CD8-positive, alpha-beta memory T cell (primary cell): Measurements from ENCODE around the gene NCKAP5. TPM values are rescaled to one million over a fixed set of nuclear protein-coding genes. Genes with fewer than 3 reads are reported as not detected.

Experiments
- CTCF ChIA-PET: fragments of 350-600 bp; sonication (Branson Sonifier 250); formaldehyde crosslinking; loops from one replicate; lab custom pipeline; 2021; ENCODE audit warnings: antibody characterized with exemption; lab: Charles Lee
- POLR2A ChIA-PET: fragments of 350-600 bp; sonication (Branson Sonifier 250); formaldehyde crosslinking; loops from one replicate; lab custom pipeline; 2021; ENCODE audit warnings: antibody characterized with exemption; lab: Charles Lee
- DNase-seq, 5 donors: peaks; one replicate each; pipeline versions ENCODE4 v3.0.0 to v3.0.0-alpha.2; 2020 to 2022; ENCODE audit warnings: mixed read lengths in 1 of 5
- H3K27ac ChIP-seq: one replicate; pipeline ENCODE4 v1.7.0; 2013; ENCODE audit warnings: low read depth, mild to moderate bottlenecking, low read length, moderate library complexity
- H3K27me3 ChIP-seq: 2 replicates; pipeline ENCODE4 v1.7.0; 2013; ENCODE audit warnings: low read length, mild to moderate bottlenecking; ENCODE audit not compliant: insufficient read depth, poor library complexity, severe bottlenecking
- H3K36me3 ChIP-seq: 2 replicates; pipeline ENCODE4 v1.7.0; 2013; ENCODE audit warnings: mild to moderate bottlenecking, low read length, moderate library complexity; ENCODE audit not compliant: insufficient read depth
- H3K4me1 ChIP-seq: 2 replicates; pipeline ENCODE4 v1.7.0; 2013; ENCODE audit warnings: mild to moderate bottlenecking, low read length, moderate library complexity; ENCODE audit not compliant: insufficient read depth
- H3K4me3 ChIP-seq: 2 replicates; pipeline ENCODE4 v1.7.0; 2013; ENCODE audit warnings: mild to moderate bottlenecking, low read length
- H3K9me3 ChIP-seq: 2 replicates; pipeline ENCODE4 v1.7.0; 2013; ENCODE audit warnings: mild to moderate bottlenecking, low read length
- H3K27ac Mint-ChIP-seq, 8 donors: one replicate each; pipeline ENCODE4 v1.8.0; 2020 to 2021; ENCODE audit warnings: mixed read lengths in 8 of 8, mild to moderate bottlenecking in 6 of 8, inconsistent platforms in 3 of 8, moderate library complexity in 3 of 8
- H3K27me3 Mint-ChIP-seq, 2 donors: one replicate each; pipeline ENCODE4 v1.8.0; 2020 to 2021; ENCODE audit warnings: mixed read lengths in 2 of 2, mild to moderate bottlenecking in 1 of 2, moderate library complexity in 1 of 2
- H3K36me3 Mint-ChIP-seq, 3 donors: one replicate each; pipeline ENCODE4 v1.8.0; 2020 to 2021; ENCODE audit warnings: mixed read lengths in 3 of 3, inconsistent platforms in 1 of 3, mild to moderate bottlenecking in 1 of 3
- H3K4me1 Mint-ChIP-seq, 3 donors: one replicate each; pipeline ENCODE4 v1.8.0; 2020 to 2021; ENCODE audit warnings: mixed read lengths in 3 of 3, inconsistent platforms in 1 of 3, mild to moderate bottlenecking in 1 of 3
- H3K4me3 Mint-ChIP-seq, 7 donors: one replicate each; pipeline ENCODE4 v1.8.0; 2020 to 2021; ENCODE audit warnings: mixed read lengths in 7 of 7, mild to moderate bottlenecking in 6 of 7, moderate library complexity in 4 of 7, inconsistent platforms in 2 of 7
- H3K9me3 Mint-ChIP-seq, 5 donors: one replicate each; pipeline ENCODE4 v1.8.0; 2020 to 2022; ENCODE audit warnings: mixed read lengths in 5 of 5, mild to moderate bottlenecking in 3 of 5, moderate library complexity in 2 of 5, inconsistent platforms in 1 of 5
- polyA plus RNA-seq: library from polyadenylated mRNA; unstranded; fragments of 300-500 nt; fragmentation: Illumina TruSeq; gene quantifications from one replicate; pipeline ENCODE4 v1.2.3, GENCODE V29; 2021
- total RNA-seq, 2 experiments: library from RNA; stranded (reverse); gene quantifications; one replicate each; pipeline ENCODE4 v1.2.3, GENCODE V29; 2021

Gene NCKAP5
- total and polyA plus RNA-seq, 3 experiments from 2014 or later = not detected

DNA sequence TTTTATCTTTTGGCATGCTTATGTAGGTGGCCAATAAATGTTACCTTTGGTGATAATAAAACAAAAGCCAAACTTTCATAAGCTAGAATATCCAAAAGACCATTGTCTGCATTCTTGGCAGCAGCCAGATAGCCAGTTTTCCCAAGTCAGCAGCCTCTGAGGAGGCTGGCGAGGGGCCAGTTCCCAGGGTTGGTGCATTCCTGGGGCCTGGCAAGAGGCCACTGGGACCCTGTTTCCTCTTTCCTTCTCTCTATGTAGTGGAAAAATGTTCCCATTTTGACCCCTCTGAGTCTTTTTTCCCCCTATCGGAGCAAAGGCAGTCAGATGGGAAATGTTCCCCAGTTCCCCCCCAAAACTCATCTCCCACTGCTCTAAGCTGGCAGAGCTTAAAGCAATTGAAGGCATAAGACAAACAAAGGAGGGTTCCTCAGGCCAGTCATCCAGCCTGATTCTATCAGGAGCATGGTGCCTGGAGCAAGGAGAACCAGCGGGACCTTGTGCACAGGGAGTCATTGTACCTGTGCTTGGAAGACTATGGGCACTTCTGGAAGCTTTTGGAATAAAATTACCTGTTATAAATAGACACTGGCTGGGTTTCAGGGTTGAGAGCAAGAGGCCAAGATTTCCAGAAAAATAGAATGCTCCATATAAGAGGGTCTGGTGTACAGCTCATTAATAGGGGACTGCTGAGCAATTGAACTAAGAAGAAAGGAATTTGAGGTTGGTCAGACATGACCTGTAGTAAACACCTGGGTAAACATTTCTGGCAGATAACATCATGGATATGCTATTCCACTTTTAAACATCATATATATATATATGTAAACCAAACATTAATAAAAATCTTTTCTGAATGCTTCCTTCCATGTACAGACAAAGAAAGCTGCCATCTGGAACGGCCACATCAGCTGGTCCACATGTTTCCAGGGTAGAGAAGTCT lies 63.4 kb downstream of the NCKAP5 start:
- ChIA-PET POLR2A (no interaction called here), CTCF (no interaction called here)
- DNase-seq = no peak
- Histone ChIP-seq H3K27me3 (no peaks in the 10 kb centered on the region), H3K27ac (no peak overlapping the region), H3K4me1 (no peaks in the 10 kb centered on the region), H3K4me3 (no peak overlapping the region), H3K9me3 (no peaks in the 10 kb centered on the region), H3K36me3 (no peaks in the 10 kb centered on the region)
- Mint-ChIP-seq H3K27me3 (no peaks in the 10 kb centered on the region), H3K36me3 (no peaks in the 10 kb centered on the region), H3K27ac (no peak overlapping the region), H3K4me1 (no peaks in the 10 kb centered on the region), H3K9me3 (peaks cover 0 to 8% (median 0%) of the 10 kb centered on the region in 5 donors), H3K4me3 (no peak overlapping the region)

DNA sequence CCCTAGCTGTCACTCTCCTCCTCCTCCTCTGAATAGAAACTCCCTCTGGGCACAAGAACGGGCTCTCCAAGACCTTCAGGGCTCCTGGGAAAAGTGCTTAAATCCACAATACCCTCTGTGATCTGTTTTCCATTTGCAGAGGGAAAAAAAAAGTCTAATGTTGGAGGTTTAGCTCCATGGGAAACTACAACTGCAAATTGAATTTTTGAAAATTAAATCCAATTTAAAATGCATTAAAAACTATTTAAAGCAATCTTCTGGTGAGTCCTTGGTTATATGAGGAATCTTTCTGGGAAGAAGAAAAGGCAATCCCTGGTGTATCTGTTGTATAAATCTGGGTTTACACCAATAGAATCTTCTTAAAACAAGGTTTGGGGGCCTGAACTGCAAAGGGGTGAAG lies 64.3 kb downstream of the NCKAP5 start:
- Mint-ChIP-seq H3K27me3 (peaks cover 0 to 2% of the 10 kb centered on the region in 2 donors), H3K36me3 (no peaks in the 10 kb centered on the region)

DNA sequence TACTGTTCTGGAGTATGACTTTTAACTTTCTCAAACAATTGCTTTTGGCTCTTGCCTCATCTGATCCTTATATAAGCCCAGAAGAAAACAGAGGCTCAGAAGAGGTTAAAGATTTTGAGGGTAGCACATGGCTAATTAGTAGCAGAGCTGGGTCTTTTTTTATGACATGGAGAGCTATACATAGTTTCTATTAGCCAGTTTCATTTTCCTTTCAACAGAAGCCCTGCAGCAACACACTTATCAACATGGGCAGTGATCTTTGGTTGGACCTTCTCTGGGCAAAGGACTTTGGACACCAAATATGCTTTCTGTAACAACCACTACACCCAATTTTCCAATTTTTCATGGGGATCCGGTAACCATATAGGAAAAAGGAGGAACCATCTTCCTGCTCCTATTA lies 64.9 kb downstream of the NCKAP5 start:
- Mint-ChIP-seq H3K4me1 (no peaks in the 10 kb centered on the region), H3K9me3 (peaks cover 0 to 8% (median 2%) of the 10 kb centered on the region in 5 donors), H3K36me3 (no peaks in the 10 kb centered on the region), H3K27me3 (peaks cover 0 to 2% of the 10 kb centered on the region in 2 donors), H3K27ac (no peak overlapping the region), H3K4me3 (no peak overlapping the region)
- H3K36me3 ChIP-seq = no peaks in the 10 kb centered on the region
- H3K4me1 ChIP-seq = no peaks in the 10 kb centered on the region
- DNase-seq = no peak
- ChIA-PET POLR2A (no interaction called here), CTCF (no interaction called here)
- H3K4me3 ChIP-seq = no peak overlapping the region
- no peaks in the 10 kb centered on the region for H3K27me3 ChIP-seq
- H3K9me3 ChIP-seq = no peaks in the 10 kb centered on the region
- H3K27ac ChIP-seq = no peak overlapping the region

More for the DNA sequence above, 64.3 kb downstream of the NCKAP5 start:
- ChIA-PET CTCF (no interaction called here), POLR2A (no interaction called here)
- no peaks in the 10 kb centered on the region for H3K4me1 Mint-ChIP-seq
- H3K9me3 ChIP-seq = no peaks in the 10 kb centered on the region
- H3K27ac ChIP-seq = no peak overlapping the region
- no peak overlapping the region for H3K4me3 Mint-ChIP-seq
- no peaks in the 10 kb centered on the region for H3K27me3 ChIP-seq
- no peak overlapping the region for H3K27ac Mint-ChIP-seq
- H3K9me3 Mint-ChIP-seq = peaks cover 0 to 8% (median 2%) of the 10 kb centered on the region in 5 donors
- no peak for DNase-seq
- H3K36me3 ChIP-seq = no peaks in the 10 kb centered on the region
- H3K4me3 ChIP-seq = no peak overlapping the region
- H3K4me1 ChIP-seq = no peaks in the 10 kb centered on the region

DNA sequence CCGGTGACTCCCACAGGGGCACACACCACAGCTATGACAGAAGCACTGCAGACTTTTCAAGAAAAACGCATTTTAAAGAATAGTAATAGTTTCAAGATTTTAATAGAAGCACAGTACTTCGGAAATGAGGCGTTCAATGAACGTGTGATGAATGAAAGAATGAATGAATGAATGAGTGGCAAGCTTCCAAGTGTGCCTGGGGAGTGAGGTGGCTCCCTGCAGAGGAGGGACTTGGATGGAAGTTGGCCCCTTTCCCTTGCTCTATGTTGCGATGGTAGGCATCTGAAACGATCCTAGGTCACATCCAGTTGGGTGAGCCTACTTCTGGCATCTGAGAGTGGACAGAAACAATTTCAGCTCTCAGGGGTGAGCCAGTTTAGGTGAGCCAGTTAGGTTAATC lies 65.6 kb downstream of the NCKAP5 start:
- no peak overlapping the region for H3K4me3 ChIP-seq
- peaks cover 0 to 2% of the 10 kb centered on the region in 2 donors for H3K27me3 Mint-ChIP-seq
- no peak overlapping the region for H3K27ac ChIP-seq
- H3K36me3 ChIP-seq = no peaks in the 10 kb centered on the region
- DNase-seq = no peak
- ChIA-PET POLR2A (no interaction called here), CTCF (no interaction called here)
- peaks cover 0 to 8% (median 2%) of the 10 kb centered on the region in 5 donors for H3K9me3 Mint-ChIP-seq
- no peak overlapping the region for H3K27ac Mint-ChIP-seq
- no peaks in the 10 kb centered on the region for H3K9me3 ChIP-seq
- no peak overlapping the region for H3K4me3 Mint-ChIP-seq
- H3K4me1 ChIP-seq = no peaks in the 10 kb centered on the region
- H3K36me3 Mint-ChIP-seq = no peaks in the 10 kb centered on the region
- H3K27me3 ChIP-seq = no peaks in the 10 kb centered on the region
- no peaks in the 10 kb centered on the region for H3K4me1 Mint-ChIP-seq

DNA sequence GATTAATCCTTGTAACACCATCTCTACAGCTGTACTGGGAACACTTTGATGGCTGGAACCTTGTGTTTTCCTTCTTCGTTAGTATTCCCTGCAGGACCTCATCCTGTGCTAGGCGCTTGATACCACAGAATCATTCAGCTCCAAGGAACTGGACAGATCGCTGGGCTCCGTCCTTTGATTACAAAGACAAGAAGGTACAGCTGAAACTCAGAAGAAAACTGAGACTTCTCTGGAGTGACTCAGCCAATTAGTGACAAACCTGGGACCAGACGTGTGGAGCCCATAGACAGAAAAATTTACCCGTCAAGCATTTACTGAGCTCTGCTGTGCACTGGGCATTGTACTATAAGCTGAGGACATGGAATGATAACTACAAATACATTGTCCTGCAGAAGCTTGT lies 67.3 kb downstream of the NCKAP5 start:
- Histone ChIP-seq H3K4me3 (no peak overlapping the region), H3K9me3 (no peaks in the 10 kb centered on the region), H3K27me3 (no peaks in the 10 kb centered on the region), H3K4me1 (no peaks in the 10 kb centered on the region), H3K36me3 (no peaks in the 10 kb centered on the region), H3K27ac (no peak overlapping the region)
- Mint-ChIP-seq H3K36me3 (no peaks in the 10 kb centered on the region), H3K4me1 (no peaks in the 10 kb centered on the region), H3K27me3 (peaks cover 0 to 2% of the 10 kb centered on the region in 2 donors), H3K27ac (no peak overlapping the region), H3K4me3 (no peak overlapping the region), H3K9me3 (peaks cover 0 to 8% (median 2%) of the 10 kb centered on the region in 5 donors)
- POLR2A ChIA-PET = no interaction called here
- DNase-seq = no peak
- CTCF ChIA-PET = no interaction called here

DNA sequence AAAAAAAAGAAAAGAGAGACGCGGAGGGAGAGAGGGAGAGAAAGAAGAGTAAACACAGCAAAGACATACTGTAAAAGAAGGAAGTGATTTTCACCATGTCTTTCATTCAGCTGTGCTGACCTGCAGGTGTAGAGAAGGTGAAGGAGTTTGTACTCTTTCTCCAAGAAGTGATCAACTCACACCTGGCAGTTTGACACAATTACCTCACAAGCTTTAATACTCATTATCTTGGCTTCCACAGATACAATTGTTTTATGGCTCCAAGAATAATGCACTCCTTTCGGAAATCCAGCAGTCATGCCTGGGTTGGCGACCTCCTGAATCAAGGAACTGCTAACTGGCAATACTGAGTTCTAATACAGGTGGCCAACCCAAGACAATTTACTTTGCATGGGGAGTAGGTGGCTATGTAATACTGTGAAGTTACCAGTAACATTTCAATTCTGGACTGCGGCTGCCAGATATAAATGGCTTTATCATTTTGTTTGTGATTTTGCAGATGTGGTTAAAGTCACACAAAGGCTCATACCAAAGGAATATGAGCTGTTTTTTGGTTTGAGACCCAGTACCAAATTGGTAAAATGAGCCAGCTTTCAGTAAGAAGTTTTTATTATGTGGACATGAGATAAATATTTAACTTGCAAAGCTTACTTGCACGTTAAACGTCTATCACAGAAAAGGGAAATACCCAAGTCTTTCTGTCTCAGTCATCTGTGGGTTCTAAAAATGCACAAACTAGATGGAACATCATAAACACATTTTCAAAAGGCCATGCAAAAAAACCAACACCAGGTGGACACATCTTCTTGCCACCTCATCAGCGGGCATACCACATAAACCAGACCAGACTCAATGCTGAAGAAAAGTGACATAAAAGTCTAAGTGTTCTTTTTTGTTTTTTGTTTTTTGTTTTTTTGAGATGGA lies 69.3 kb downstream of the NCKAP5 start:
- Histone ChIP-seq H3K4me1 (no peaks in the 10 kb centered on the region), H3K4me3 (no peak overlapping the region), H3K36me3 (no peaks in the 10 kb centered on the region), H3K27me3 (no peaks in the 10 kb centered on the region), H3K9me3 (no peaks in the 10 kb centered on the region), H3K27ac (no peak overlapping the region)
- ChIA-PET POLR2A (no interaction called here), CTCF (no interaction called here)
- no peak for DNase-seq
- peaks cover 0 to 2% of the 10 kb centered on the region in 2 donors for H3K27me3 Mint-ChIP-seq
- H3K4me3 Mint-ChIP-seq = no peak overlapping the region
- H3K27ac Mint-ChIP-seq = no peak overlapping the region
- H3K9me3 Mint-ChIP-seq = peaks cover 0 to 3% (median 0%) of the 10 kb centered on the region in 5 donors
- H3K36me3 Mint-ChIP-seq = no peaks in the 10 kb centered on the region
- H3K4me1 Mint-ChIP-seq = no peaks in the 10 kb centered on the region

DNA sequence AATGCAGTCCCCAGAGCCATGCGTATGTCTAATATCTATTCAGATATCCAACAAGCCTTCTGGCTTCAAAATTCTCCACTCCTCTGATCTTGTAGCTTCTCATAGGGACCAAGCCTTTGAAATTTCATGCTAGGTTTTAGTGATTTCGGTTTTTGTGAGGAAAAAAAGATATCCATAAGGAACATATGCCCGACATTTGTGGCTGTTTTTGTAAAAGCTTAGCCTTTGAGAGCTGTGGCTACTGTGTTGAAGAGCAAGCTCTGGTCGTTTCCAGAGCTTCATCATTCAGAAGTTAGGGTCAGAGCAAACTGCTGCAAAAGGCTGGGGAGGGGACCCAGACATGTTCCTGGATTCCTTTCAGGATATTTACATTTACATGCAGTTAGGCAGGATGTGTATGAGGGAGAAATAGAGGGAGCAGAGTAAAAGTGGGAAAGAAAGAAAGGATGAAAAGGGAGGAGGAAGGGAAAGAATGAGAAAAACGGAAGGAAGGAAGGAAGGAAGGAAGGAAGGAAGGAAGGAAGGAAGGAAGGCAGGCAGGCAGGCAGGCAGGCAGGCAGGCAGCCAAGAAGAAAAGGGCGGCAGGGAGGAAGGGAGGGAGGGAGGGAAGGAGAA lies 70.2 kb downstream of the NCKAP5 start:
- no peaks in the 10 kb centered on the region for H3K4me1 ChIP-seq
- Mint-ChIP-seq H3K4me1 (no peaks in the 10 kb centered on the region), H3K27ac (no peak overlapping the region), H3K9me3 (peaks cover 0 to 3% (median 0%) of the 10 kb centered on the region in 5 donors), H3K36me3 (no peaks in the 10 kb centered on the region), H3K4me3 (no peak overlapping the region), H3K27me3 (peaks cover 0 to 2% of the 10 kb centered on the region in 2 donors)
- H3K36me3 ChIP-seq = no peaks in the 10 kb centered on the region
- CTCF ChIA-PET = no interaction called here
- no peaks in the 10 kb centered on the region for H3K27me3 ChIP-seq
- POLR2A ChIA-PET = no interaction called here
- no peak for DNase-seq
- H3K27ac ChIP-seq = no peak overlapping the region
- H3K9me3 ChIP-seq = no peaks in the 10 kb centered on the region
- H3K4me3 ChIP-seq = no peak overlapping the region
